Stimulated activated CD4-positive, alpha-beta T cell treated with anti-CD3 and anti-CD28 coated beads, Interleukin-12 subunit alpha, Interleukin-12 subunit beta, amount 100 ng/mL, for 48 hours (primary cell): ENCODE data around the gene CLIP4.
"Not testable (repeated sequence)": the region's sequence is repeated elsewhere in the genome, so short reads cannot be mapped to it uniquely, and the experiment has no call there.

ENCODE experiments used
- DNase-seq, 3 donors: peaks; one replicate each; pipeline ENCODE4 v3.0.0-alpha.2; 2020; ENCODE audit warnings: low read depth in 2 of 3, low spot score in 1 of 3

Gene CLIP4

GRCh38 chr2:29097569-29097968, 17.6 kb upstream of the CLIP4 start:
- no peak for DNase-seq

DNA sequence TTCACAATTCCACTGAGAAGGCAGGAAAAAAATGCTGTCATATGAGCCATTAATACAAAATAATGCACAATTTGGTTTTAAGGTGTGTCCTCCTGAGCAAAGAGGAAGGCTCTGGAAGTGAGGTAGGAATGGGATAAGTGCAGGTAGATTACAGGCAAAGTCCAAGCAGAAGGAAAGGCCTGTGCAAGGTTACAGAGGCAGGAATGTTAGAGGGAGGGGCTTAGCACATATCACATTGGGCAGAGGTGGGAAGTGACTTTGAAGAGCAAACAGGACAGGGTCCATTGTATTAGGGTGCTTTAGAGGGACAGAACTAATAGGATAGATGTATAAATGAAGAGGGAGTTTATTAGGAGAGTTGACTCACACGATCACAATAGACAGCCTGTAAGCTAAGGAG, 14.7 kb upstream of the CLIP4 start:
- no peak for DNase-seq

GRCh38 chr2:29104688-29105087, 10.5 kb upstream of the CLIP4 start:
- DNase-seq, result no peak

DNA sequence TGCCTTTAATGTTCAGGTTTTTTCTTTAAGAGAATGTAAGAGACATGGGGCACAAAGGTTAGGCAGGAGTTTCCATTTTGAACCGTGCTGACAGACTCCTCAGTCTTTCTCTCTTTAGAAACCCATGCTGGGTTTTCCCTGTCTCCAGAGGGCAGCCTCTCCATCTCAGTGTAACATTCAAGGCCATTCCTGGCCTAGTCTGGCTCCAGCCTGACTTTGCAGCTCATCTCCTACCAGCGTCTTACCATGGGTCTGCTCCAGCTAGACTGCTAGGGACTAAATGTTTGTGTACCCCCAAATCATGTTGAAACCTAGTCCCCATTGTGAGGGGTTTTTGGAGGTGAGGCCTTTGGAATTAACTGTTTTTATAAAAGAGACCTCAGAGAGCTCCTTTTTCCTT, 9.8 kb upstream of the CLIP4 start:
- no peak for DNase-seq

DNA sequence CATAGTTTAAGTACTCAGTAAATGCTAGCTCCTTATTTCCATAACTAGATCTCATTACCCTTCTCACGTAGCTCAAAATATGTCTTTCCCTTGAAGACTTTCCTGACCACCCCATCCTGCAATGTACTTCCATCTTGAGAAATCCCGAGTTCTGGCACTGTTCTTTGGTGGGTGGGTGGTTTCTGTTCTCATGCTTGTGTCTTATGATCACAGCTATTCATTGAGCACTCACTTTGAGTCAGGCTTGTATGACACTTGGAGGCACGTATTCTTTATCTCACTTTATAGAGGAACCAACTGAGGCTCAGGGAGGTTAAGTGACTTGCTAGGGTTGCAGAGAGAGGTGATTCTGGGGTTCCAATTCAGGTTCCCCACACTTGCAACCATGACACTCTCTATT, 9.0 kb upstream of the CLIP4 start:
- no peak for DNase-seq

- no peak for DNase-seq
These were observed 8.2 kb upstream of the CLIP4 start for GRCh38 chr2:29106980-29107388.

DNA sequence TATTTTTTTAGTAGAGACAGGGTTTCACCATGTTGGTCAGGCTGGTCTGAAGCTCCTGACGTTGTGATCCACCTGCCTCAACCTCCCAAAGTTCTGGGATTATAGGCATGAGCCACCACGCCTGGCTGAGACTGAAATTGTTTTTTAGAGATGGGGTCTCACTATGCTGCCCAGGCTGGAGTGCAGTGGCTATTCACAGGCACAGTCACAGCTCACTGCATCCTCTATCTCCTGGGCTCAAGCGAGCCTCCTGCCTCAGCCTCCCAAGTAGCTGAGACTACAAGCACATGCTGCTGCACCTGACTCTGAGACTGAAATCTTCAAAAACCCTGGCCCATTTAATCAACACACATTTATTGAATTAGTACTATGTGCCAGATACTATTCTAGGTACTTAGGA, 7.7 kb upstream of the CLIP4 start:
- not testable (repeated sequence) for DNase-seq

DNA sequence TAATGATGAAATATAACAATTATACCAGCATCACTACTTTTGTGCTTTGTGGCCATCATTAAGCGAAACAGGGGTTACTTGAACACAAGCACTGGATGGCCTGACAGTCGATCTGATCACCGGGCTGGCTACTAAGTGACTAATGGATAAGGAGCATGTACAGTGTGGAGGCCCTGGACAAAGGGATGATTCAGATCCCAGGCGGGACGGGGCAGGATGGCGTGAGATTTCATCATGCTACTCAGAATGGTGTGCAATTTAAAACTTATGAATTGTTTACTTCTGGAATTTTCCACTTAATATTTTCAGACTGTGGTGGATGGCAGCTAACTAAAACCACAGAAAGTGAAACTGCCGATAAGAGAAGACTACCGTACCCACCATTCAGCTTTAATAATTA, 7.0 kb upstream of the CLIP4 start:
- no peak for DNase-seq

DNA sequence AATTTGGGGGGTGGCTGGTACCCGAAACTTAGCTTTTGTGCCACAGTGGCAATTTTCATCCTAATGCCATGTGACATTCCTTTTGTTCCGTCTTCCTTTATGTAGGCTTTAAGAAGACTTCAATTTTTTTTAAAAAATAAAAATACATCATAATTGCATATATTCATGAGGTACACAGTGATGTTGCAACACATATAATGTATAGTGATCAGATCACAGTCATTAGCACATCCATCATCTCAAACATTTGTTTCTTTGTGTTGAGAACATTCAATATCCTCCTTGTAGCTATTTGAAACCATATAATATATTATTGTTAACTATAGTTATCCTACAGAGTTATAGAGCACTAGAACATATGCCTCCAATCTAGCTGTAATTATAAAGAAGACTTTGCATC, 6.0 kb upstream of the CLIP4 start:
- no peak for DNase-seq

DNA sequence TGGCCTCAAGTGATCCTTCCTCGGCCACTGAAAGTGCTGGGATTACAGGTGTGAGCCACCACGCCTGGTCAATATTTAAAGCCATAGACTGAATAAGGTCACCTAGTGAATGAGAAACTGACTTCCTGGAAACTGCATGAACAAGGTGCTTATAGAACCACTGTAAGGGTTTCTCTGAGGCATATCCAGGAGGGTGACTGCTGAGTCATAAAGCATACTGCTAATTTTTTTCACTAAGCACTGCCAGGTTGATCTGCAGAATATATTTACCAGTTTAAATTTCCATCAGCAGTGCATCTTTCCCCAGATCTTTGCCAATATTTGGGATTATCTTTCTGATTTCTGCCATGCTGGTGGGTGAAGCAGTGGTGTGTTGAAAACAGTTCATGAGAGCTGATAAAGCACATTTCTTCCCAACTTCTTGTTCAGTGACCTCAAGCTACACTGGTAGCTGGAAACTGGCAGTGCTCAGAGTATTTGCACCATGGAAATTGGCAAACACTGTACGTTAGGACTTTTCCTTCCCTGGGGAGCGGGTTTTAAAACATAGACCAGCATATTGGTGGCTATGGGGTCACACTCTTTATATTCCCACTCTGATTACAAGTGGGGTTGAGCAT, 4.2 kb upstream of the CLIP4 start:
- no peak for DNase-seq

- DNase-seq, result no peak
These were observed 2.8 kb upstream of the CLIP4 start for GRCh38 chr2:29112379-29112778.

- DNase-seq, result no peak
These were observed 2.1 kb upstream of the CLIP4 start for GRCh38 chr2:29113027-29113686.

DNA sequence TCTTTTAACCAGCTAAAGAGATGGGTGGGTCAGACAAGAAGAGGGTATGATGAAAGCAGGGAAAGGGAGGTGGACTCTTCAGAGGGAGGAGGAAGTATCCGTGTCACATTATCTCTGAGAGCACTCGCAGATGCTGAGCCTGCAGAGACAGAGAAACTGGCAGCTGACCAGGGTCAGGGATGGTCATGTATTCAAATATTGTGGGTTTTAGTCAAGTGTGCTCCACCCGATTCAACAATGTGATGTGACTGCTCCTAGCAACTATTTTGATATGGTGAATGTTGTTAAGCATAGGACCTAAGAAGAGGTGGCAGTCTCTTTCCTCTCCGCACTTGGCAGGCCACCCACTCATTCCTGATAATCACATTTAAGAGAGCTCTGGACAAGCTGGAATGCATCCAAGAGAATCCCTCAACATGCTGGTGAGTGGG, 1.3 kb upstream of the CLIP4 start:
- DNase-seq, result no peak

- no peak for DNase-seq
These were observed 649 bp upstream of the CLIP4 start for GRCh38 chr2:29114586-29114945.

DNA sequence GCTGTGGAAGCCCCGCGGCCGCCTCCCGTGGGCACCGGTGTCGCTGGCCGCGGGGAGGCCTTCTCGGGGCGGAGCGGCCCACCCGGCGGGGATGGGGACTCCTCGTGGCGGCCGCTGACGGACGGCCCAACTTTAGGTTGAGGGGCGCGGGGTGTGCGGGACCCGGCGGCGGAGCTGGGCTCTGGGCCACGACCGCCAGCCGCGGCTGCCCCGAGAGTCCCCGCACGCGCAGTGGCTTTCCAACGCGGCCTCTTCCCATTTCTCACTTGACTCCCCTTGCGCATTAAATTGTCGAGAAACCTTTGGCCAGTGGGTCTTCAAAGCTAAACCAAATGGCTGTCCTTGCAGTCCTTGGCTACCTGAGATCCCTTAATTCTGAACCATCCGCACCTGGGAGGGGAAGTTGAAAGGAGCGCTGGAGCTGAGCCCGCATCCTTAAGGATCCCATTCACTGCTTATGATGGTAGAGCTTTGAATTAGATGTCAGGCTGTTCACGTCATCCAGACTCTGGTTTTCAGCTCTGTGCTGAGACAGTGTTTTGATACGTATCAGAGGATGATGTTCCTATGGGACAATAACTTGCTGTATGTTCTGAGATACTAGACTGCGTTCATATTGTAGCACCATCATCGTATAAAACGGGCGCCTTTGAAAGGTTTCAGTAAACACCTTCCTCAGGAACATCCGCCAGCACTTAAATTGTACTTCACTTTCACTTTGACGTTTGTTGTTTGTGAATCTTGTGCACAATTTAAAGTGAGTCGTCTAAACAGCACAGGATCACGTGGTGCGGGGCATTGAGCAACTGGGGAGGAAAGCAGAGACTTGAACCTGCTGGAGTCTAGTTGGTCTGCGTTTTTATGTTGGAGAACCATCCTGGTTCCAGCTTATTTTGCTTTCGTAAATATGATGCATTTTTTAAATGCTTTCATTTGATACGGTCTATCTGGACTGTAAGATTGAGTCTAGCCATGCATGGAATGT, 874 bp downstream of the CLIP4 start:
- DNase-seq, result peak; percentile 44 to 53 (median 52)

DNA sequence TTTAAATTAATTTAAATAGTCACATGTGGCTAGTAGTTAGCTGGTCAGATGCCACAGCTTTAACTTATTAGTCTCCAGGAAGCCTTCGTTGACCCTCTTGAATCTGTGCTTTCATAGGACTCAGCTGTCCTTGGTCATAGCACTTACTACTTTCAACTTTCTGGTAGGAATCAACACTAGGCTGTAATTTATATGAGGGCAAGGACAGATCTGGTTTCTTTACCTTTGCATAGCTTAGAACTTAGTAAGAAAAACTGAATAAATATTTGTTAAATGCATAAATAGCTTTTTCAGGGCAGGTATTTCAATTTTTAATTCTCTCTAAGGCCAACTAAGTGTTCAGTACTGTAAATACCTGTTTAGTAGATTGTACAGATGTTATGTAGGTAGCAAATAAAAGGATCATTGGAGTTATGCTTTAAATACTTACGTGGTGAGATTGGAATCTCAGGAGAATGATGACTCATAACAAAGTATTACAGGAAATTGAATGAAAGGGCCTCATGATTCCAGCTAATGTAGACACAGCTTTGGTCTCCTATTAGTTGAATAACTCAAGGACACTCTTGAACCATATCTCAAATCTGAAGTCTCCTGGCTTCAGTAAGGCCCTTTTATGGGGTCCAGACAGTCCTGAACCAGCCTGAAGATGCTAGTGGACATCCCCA, 2.6 kb downstream of the CLIP4 start:
- DNase-seq, result no peak

DNA sequence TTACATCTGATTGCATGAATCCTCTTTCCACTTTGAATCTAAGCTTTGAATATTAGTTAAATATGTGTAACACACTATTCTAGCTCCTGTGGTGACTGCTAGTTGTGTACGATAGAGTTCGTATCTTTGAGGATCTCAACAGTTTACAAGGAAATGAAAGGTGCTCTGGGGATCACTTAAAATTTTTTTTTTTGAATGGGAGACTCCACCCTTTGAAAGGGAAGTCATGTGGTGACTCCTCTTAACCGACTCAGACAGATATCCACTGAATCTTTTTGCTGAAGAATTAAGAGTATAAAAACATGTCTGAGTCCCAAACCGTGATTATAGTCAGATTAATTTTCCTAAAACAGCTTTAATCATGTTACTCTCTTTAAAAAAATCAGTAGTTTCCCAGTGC, 4.0 kb downstream of the CLIP4 start:
- no peak for DNase-seq

- DNase-seq, result no peak
These were observed 5.6 kb downstream of the CLIP4 start for GRCh38 chr2:29120846-29121245.

GRCh38 chr2:29123617-29124349, 8.6 kb downstream of the CLIP4 start:
- peak in 1 of 3 donors; percentile 12 for DNase-seq

DNA sequence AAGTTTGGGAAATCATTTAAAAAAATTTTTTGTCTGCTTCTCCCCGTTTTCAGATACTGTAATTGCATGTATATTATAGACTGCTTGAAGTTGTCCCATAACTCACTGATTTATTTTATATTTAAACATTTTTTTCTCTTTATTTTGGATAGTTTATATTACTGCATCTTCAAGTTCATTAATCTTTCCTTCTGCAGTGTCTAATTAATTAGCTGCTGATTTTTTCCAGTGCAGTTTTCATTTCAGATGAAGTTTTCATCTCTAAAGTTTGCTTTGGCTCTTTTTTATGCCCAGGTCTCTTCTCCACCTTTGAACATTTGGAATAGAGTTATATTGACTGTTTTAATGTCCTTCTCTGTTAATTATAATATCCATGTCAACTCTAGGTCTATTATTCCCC, 9.3 kb downstream of the CLIP4 start:
- no peak for DNase-seq
